Neuronal stem cell (in vitro differentiated cells): ENCODE results near the gene KCNQ1.

ENCODE experiments used
- DNase-seq: peaks from one replicate; pipeline ENCODE4 v3.0.0-alpha.2; 2013; ENCODE audit warnings: low spot score
- H2AFZ ChIP-seq: one replicate; pipeline ENCODE4 v1.6.1; 2013; ENCODE audit warnings: mild to moderate bottlenecking, low read length, inconsistent platforms
- H2AK5ac ChIP-seq: 2 replicates; pipeline ENCODE4 v1.6.1; 2013; ENCODE audit warnings: low read depth, mild to moderate bottlenecking, inconsistent platforms, low read length, moderate library complexity, mixed read lengths
- H2BK120ac ChIP-seq: 2 replicates; pipeline ENCODE4 v1.6.1; 2013; ENCODE audit warnings: low read depth, mild to moderate bottlenecking, inconsistent platforms, low read length, moderate library complexity, mixed read lengths
- H2BK12ac ChIP-seq: one replicate; pipeline ENCODE4 v1.6.1; 2013; ENCODE audit warnings: low read length, inconsistent platforms
- H2BK15ac ChIP-seq: 2 replicates; pipeline ENCODE4 v1.6.1; 2013; ENCODE audit warnings: mild to moderate bottlenecking, low read length, inconsistent platforms, mixed read lengths
- H2BK5ac ChIP-seq: one replicate; pipeline ENCODE4 v1.6.1; 2013; ENCODE audit warnings: inconsistent platforms, mild to moderate bottlenecking, low read length, moderate library complexity
- H3K14ac ChIP-seq: one replicate; pipeline ENCODE4 v1.6.1; 2013; ENCODE audit warnings: low read length, inconsistent platforms
- H3K18ac ChIP-seq: 2 replicates; pipeline ENCODE4 v1.6.1; 2013; ENCODE audit warnings: low read length, inconsistent platforms
- H3K23ac ChIP-seq: 2 replicates; pipeline ENCODE4 v1.6.1; 2013; ENCODE audit warnings: low read depth, mild to moderate bottlenecking, mixed read lengths, low read length, inconsistent platforms; ENCODE audit not compliant: poor library complexity
- H3K27ac ChIP-seq: replicated peaks from 3 replicates; pipeline ENCODE4 v1.5.1; 2013; ENCODE audit warnings: low read length, inconsistent platforms
- H3K27me3 ChIP-seq, 3 experiments: 2 replicates each; pipeline ENCODE4 v1.6.1; 2013; ENCODE audit warnings: low read length in 3 of 3, mild to moderate bottlenecking in 2 of 3, inconsistent platforms in 1 of 3, low read depth in 1 of 3, mixed read lengths in 1 of 3, moderate library complexity in 1 of 3; ENCODE audit not compliant: control insufficient read depth in 3 of 3, insufficient read depth in 3 of 3
- H3K36me3 ChIP-seq, 2 donors: replicated peaks in 1 of 2; 2 replicates each; pipeline ENCODE4 v1.6.1; 2013; ENCODE audit warnings: low read length in 2 of 2; ENCODE audit not compliant: control insufficient read depth in 2 of 2, insufficient read depth in 2 of 2
- H3K4ac ChIP-seq: 2 replicates; pipeline ENCODE4 v1.6.1; 2013; ENCODE audit warnings: inconsistent platforms, mild to moderate bottlenecking, low read length, moderate library complexity
- H3K4me1 ChIP-seq, 2 donors: 1 replicate in 1 of 2; 2 replicates in 1 of 2; pipeline ENCODE4 v1.6.1; 2013; ENCODE audit warnings: low read length in 2 of 2, low read depth in 1 of 2; ENCODE audit not compliant: control insufficient read depth in 2 of 2, insufficient read depth in 1 of 2
- H3K4me2 ChIP-seq: one replicate; pipeline ENCODE4 v1.6.1; 2013; ENCODE audit warnings: mild to moderate bottlenecking, low read length, inconsistent platforms; ENCODE audit not compliant: insufficient read depth, poor library complexity, severe bottlenecking
- H3K4me3 ChIP-seq, 2 donors: 2 replicates each; pipeline ENCODE4 v1.5.1; 2013; ENCODE audit warnings: low read length in 2 of 2, mild to moderate bottlenecking in 2 of 2, inconsistent platforms in 1 of 2, moderate library complexity in 1 of 2
- H3K79me1 ChIP-seq: one replicate; pipeline ENCODE4 v1.6.1; 2013; ENCODE audit warnings: low read depth, mild to moderate bottlenecking, inconsistent platforms, low read length, moderate library complexity
- H3K9ac ChIP-seq: one replicate; pipeline ENCODE4 v1.6.1; 2013; ENCODE audit warnings: mild to moderate bottlenecking, low read depth, low read length, inconsistent platforms; ENCODE audit not compliant: poor library complexity
- H3K9me3 ChIP-seq, 2 donors: replicated peaks in 1 of 2; 2 replicates each; pipeline versions ENCODE3 to v1.6.1; 2013; ENCODE audit warnings: low read length in 2 of 2, mild to moderate bottlenecking in 2 of 2, inconsistent platforms in 1 of 2, low read depth in 1 of 2, mixed read lengths in 1 of 2, moderate library complexity in 1 of 2; ENCODE audit not compliant: control insufficient read depth in 2 of 2, insufficient read depth in 1 of 2
- H4K8ac ChIP-seq: one replicate; pipeline ENCODE4 v1.6.1; 2013; ENCODE audit warnings: low read depth, mild to moderate bottlenecking, inconsistent platforms, low read length, moderate library complexity
- H4K91ac ChIP-seq: one replicate; pipeline ENCODE4 v1.6.1; 2013; ENCODE audit warnings: low read length, low read depth, mild to moderate bottlenecking, inconsistent platforms; ENCODE audit not compliant: poor library complexity
- WGBS, 2 donors: extraction: QIAGEN DNeasy Blood & Tissue Kit; methylation state at CpG; one replicate each; pipeline ENCODE4 v1.1.7; 2013; ENCODE audit warnings: missing lambda C conversion rate in 2 of 2, mixed read lengths in 1 of 2; ENCODE audit not compliant: insufficient read length in 2 of 2, insufficient replicate concordance in 1 of 2; ENCODE audit errors: extremely low coverage in 2 of 2; 5-methylcytosine and 5-hydroxymethylcytosine counted together

The KCNQ1 gene

DNA sequence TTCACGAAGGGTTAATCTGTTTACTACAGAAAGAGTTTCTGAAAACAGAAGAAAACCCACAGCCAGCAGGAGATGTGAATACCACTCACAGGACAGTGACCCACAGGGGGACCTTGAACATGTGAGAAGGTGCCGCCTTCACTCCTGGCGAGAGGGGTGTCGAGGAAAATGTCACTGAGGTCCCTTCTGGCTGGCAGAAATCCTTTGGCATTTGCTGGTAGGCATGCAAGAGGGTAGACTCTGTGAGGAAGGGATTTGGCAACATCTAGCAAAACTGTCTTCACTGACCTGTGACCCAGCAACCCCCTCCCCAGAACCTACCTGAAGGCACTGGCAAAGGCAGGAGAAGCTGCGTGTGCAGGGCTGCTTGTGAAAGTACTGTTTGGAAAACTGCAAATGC lies 8.6 kb downstream of the KCNQ1 start:
- no peak overlapping the region for H2BK120ac ChIP-seq
- no peak overlapping the region for H2AFZ ChIP-seq
- no peak overlapping the region for H3K4ac ChIP-seq
- no peak overlapping the region for H4K91ac ChIP-seq
- no peak overlapping the region for H2AK5ac ChIP-seq
- H3K4me3 ChIP-seq: no peak overlapping the region
- no peak overlapping the region for H3K23ac ChIP-seq
- H3K4me2 ChIP-seq: no peak overlapping the region
- H3K4me1 ChIP-seq: no peaks in the 10 kb centered on the region
- no peak for DNase-seq
- no peaks in the 10 kb centered on the region for H3K79me1 ChIP-seq
- H3K27ac ChIP-seq: no peak overlapping the region
- no peak overlapping the region for H3K18ac ChIP-seq
- no peaks in the 10 kb centered on the region for H3K36me3 ChIP-seq
- no peak overlapping the region for H2BK12ac ChIP-seq
- WGBS, 2 donors: no CpG with 5 or more reads among the region's 5 CpGs
- peaks cover 0 to 47% (median 2%) of the 10 kb centered on the region in 3 experiments for H3K27me3 ChIP-seq
- H2BK5ac ChIP-seq: no peak overlapping the region
- no peak overlapping the region for H3K14ac ChIP-seq
- H3K9ac ChIP-seq: no peak overlapping the region
- H2BK15ac ChIP-seq: no peak overlapping the region
- no peak overlapping the region for H4K8ac ChIP-seq
- no peaks in the 10 kb centered on the region for H3K9me3 ChIP-seq

DNA sequence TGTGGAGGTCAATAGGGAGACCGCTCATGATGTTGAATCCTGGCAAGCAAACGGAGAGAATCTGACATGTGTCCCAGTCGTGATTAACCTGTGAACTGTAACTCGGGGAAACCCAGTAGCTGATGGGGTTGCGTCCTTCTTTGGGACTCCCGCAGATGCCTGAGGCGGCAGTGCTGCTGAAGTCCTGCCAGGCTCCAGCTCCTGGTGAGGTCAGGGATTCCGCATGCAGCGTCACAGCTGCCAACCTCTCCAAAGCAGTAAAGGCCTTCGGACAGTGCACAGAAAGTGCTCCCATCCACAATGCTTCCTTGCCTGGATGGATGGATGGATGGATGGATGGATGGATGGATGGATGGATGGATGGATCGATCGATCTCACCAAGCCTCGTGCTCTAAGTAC lies 13.5 kb downstream of the KCNQ1 start:
- Histone ChIP-seq H3K18ac (no peak overlapping the region), H3K14ac (no peak overlapping the region), H2AK5ac (no peak overlapping the region), H3K23ac (no peak overlapping the region), H3K4ac (no peak overlapping the region), H3K4me3 (no peak overlapping the region), H2AFZ (no peak overlapping the region), H3K27me3 (peaks cover 0 to 27% (median 3%) of the 10 kb centered on the region in 3 experiments), H3K9me3 (peaks cover 0 to 1% of the 10 kb centered on the region in 2 donors), H2BK12ac (no peak overlapping the region), H3K27ac (no peak overlapping the region), H3K79me1 (no peaks in the 10 kb centered on the region), H3K4me2 (no peak overlapping the region), H2BK15ac (no peak overlapping the region), H3K36me3 (no peaks in the 10 kb centered on the region), H3K9ac (no peak overlapping the region), H2BK5ac (no peak overlapping the region), H3K4me1 (peaks cover 0 to 6% of the 10 kb centered on the region in 2 donors), H2BK120ac (no peak overlapping the region), H4K8ac (no peak overlapping the region), H4K91ac (no peak overlapping the region)
- no peak for DNase-seq
- WGBS, 2 donors: no CpG with 5 or more reads among the region's 13 CpGs

DNA sequence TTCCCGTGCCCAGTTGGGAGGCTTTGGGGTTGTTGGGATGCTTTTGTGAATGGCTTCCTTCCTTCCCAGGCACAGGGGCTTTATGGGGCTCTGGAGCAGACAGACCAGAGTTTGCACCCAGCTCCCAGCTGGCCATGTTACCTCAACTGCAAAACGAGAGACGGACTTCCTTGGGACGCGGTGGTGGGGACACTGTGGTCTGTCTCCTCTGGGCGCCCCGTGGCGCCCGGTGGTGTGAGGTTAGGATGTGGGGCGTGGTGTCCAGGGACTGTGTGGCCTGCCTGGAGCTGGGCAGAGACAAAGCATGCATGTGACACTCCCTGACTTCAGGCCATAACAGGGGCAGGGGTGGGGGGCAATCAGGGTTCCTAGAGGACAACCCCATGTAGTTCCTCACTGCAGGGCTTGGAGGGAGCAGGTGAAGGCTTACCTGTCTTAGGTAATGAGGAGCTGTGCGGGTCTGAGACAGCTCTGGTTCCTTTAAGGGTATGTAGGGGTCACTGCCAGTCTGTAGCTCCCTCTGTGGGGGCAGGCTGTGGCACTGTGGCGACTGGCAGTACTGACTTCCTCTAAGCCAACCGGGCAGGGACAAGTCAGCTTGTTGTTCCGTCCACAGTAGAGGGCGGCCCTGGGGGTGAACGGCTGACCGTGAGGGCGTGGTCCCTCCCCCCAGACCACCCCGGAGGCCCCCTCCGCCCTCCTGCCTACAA lies 14.4 kb downstream of the KCNQ1 start:
- peaks cover 0 to 1% of the 10 kb centered on the region in 2 donors for H3K9me3 ChIP-seq
- H2AFZ ChIP-seq: no peak overlapping the region
- no peak overlapping the region for H3K23ac ChIP-seq
- WGBS, 2 donors: no CpG with 5 or more reads among the region's 20 CpGs
- no peaks in the 10 kb centered on the region for H3K79me1 ChIP-seq
- DNase-seq: no peak
- peak overlapping the region; percentile 23 for H3K14ac ChIP-seq
- no peak overlapping the region for H3K27ac ChIP-seq
- H3K18ac ChIP-seq: peak overlapping the region; percentile 64
- peak overlapping the region; percentile 92 for H2AK5ac ChIP-seq
- no peak overlapping the region for H3K9ac ChIP-seq
- no peak overlapping the region for H4K8ac ChIP-seq
- H3K4me3 ChIP-seq: peak overlapping the region in 1 of 2 donors; percentile 51
- H2BK12ac ChIP-seq: no peak overlapping the region
- H3K27me3 ChIP-seq: peaks cover 0 to 31% (median 3%) of the 10 kb centered on the region in 3 experiments
- H3K4me2 ChIP-seq: no peak overlapping the region
- H2BK15ac ChIP-seq: peak overlapping the region; percentile 49
- no peaks in the 10 kb centered on the region for H3K36me3 ChIP-seq
- no peak overlapping the region for H4K91ac ChIP-seq
- no peak overlapping the region for H3K4ac ChIP-seq
- H3K4me1 ChIP-seq: peaks cover 0 to 6% of the 10 kb centered on the region in 2 donors
- H2BK120ac ChIP-seq: no peak overlapping the region
- no peak overlapping the region for H2BK5ac ChIP-seq

DNA sequence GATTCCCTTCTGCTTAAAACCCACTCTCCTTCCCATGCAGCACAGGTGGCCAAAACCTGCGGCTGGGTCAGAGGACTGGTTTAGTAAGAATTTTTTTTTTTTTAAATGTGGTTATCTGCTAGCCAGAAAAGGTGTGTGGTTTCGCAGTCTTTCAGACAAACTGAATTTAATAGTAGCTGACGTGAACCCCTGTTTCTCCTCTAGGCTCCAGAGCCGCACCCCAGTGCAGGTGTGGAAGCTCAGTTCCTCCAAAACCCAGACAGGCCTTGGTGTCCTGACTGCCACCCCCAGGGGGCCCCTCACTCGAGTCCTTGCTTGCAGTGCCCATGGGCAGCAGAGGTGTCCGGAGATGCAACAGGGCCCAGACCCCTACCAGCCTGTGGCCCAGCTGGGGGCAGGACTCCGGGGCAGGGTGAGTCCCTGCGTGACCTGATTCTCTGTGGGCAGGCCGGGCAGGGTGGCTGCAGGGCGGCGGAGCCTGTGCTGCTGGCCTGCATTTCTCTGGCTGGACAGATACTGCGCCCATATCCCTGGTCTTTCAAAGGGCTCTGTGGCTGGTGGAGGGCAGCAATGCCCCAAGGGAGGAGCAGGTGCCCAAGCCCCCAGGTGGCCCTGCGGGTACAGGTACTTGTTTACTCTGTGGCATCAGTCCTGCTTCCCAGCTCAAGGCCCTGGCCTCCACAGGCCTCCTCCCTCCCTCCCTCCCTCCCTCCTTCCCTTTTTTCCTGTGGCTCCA lies 15.2 kb downstream of the KCNQ1 start:
- Histone ChIP-seq H3K4me2 (no peak overlapping the region), H3K18ac (peak overlapping the region; percentile 60), H3K9me3 (peaks cover 0 to 1% of the 10 kb centered on the region in 2 donors), H3K36me3 (no peaks in the 10 kb centered on the region), H3K14ac (no peak overlapping the region), H2BK12ac (no peak overlapping the region), H2AFZ (no peak overlapping the region), H3K9ac (peak overlapping the region; percentile 37), H3K27me3 (peaks cover 0 to 31% (median 3%) of the 10 kb centered on the region in 3 experiments), H4K91ac (peak overlapping the region; percentile 30), H2AK5ac (peak overlapping the region; percentile 85), H2BK5ac (no peak overlapping the region), H3K4me1 (peaks cover 0 to 6% of the 10 kb centered on the region in 2 donors), H4K8ac (no peak overlapping the region), H3K79me1 (no peaks in the 10 kb centered on the region), H3K4ac (no peak overlapping the region), H3K4me3 (no peak overlapping the region), H2BK120ac (peak overlapping the region; percentile 54), H3K23ac (peak overlapping the region; percentile 20), H2BK15ac (peak overlapping the region; percentile 93), H3K27ac (no peak overlapping the region)
- DNase-seq: no peak
- no CpG with 5 or more reads among the region's 13 CpGs for WGBS, 2 donors
